HCT116 (cell line): ENCODE measurements around the gene LYSMD1.

ENCODE experiments used
- CBX3 ChIP-seq: IDR thresholded peaks from 2 replicates; pipeline ENCODE4 v1.6.1; 2012; ENCODE audit warnings: low read depth
- CEBPB ChIP-seq: IDR thresholded peaks from 2 replicates; pipeline ENCODE4 v1.6.1; 2012; ENCODE audit warnings: low read depth
- CTCF ChIP-seq, 3 experiments: fragments of 200-600 bp in 1 of 3; sonication (generic) in 1 of 3; IDR thresholded peaks in 2 of 3; conservative IDR thresholded peaks in 1 of 3; 2 replicates each; pipeline ENCODE4 v1.5.1; 2012 to 2017; ENCODE audit warnings: low read depth in 2 of 3, low read length in 2 of 3, antibody characterized with exemption in 1 of 3, borderline replicate concordance in 1 of 3, control low read depth in 1 of 3, mild to moderate bottlenecking in 1 of 3, mixed read lengths in 1 of 3, mixed run types in 1 of 3, moderate library complexity in 1 of 3; ENCODE audit not compliant: insufficient read depth in 1 of 3
- EZH2 ChIP-seq: fragments of 200-600 bp; sonication (generic); IDR thresholded peaks from 2 replicates; pipeline ENCODE4 v1.6.1; 2017; ENCODE audit warnings: antibody characterized with exemption, mixed run types
- JUND ChIP-seq: IDR thresholded peaks from 2 replicates; pipeline ENCODE4 v1.6.1; 2012
- MAX ChIP-seq: IDR thresholded peaks from 2 replicates; pipeline ENCODE4 v1.6.1; 2012
- POLR2A ChIP-seq: IDR thresholded peaks from 2 replicates; pipeline ENCODE4 v1.7.0; 2011; ENCODE audit warnings: borderline replicate concordance; ENCODE audit not compliant: insufficient read depth, insufficient read length; ENCODE audit errors: extremely low read depth
- REST ChIP-seq: IDR thresholded peaks from 2 replicates; pipeline ENCODE4 v1.6.1; 2012; ENCODE audit warnings: low read depth
- SIN3A ChIP-seq: IDR thresholded peaks from 2 replicates; pipeline ENCODE4 v1.6.1; 2012; ENCODE audit warnings: low read depth
- TCF7L2 ChIP-seq: IDR thresholded peaks from 2 replicates; pipeline ENCODE4 v1.7.0; 2011; ENCODE audit warnings: borderline replicate concordance, inconsistent platforms; ENCODE audit not compliant: insufficient read depth, insufficient read length; ENCODE audit errors: extremely low read depth

GRCh38 chr1:151113877-151114276 lies 51.8 kb downstream of the LYSMD1 start:
- no peak for TF ChIP-seq MAX
- no peak for TF ChIP-seq CTCF (IDR thresholded peaks at IDR 0.05 in 2 of 3, conservative IDR thresholded peaks at IDR 0.05 in 1 of 3; ENCODE audit: borderline replicate concordance in 1 of 3, insufficient read depth in 1 of 3, low read depth in 2 of 3, low read length in 2 of 3)
- TF ChIP-seq POLR2A, result no peak
- no peak for TF ChIP-seq TCF7L2
- no peak for TF ChIP-seq CBX3
- TF ChIP-seq EZH2, result no peak
- TF ChIP-seq SIN3A, result no peak
- no peak for TF ChIP-seq REST
- TF ChIP-seq JUND, result no peak
- TF ChIP-seq CEBPB, result no peak
